Upper lobe of right lung (tissue), 1 donor: ENCODE results near the gene SPAG4. TPM values are rescaled to one million over a fixed set of nuclear protein-coding genes. Genes with fewer than 3 reads are reported as not detected.
A peak's percentile ranks its signal among the peaks of the same experiment; 100 is the strongest.

Source experiments
- ATAC-seq: fragments of 200-7000 bp; cut with Tn5 transposase; one replicate; pipeline ENCODE4 v1.9.1; 2020; ENCODE audit warnings: mild to moderate bottlenecking, moderate library complexity
- DNase-seq: peaks from one replicate; pipeline ENCODE4 v3.0.0-alpha.2; 2020
- H3K27ac ChIP-seq: fragments of 200-600 bp; one replicate; pipeline ENCODE4 v1.8.0; 2022
- H3K27me3 ChIP-seq: fragments of 200-600 bp; one replicate; pipeline ENCODE4 v1.8.0; 2022; ENCODE audit warnings: mild to moderate bottlenecking
- H3K36me3 ChIP-seq: fragments of 200-600 bp; one replicate; pipeline ENCODE4 v1.8.0; 2022
- H3K4me1 ChIP-seq: fragments of 200-600 bp; one replicate; pipeline ENCODE4 v1.8.0; 2022
- H3K4me3 ChIP-seq: fragments of 200-600 bp; one replicate; pipeline ENCODE4 v1.8.0; 2022; ENCODE audit warnings: mild to moderate bottlenecking
- H3K9me3 ChIP-seq: fragments of 200-600 bp; one replicate; pipeline ENCODE4 v1.8.0; 2022
- CTCF ChIP-seq: fragments of 200-600 bp; IDR thresholded peaks from one replicate; pipeline ENCODE4 v1.8.0; 2022; ENCODE audit warnings: antibody characterized with exemption
- intact Hi-C: fragments of 100-400 bp; cut with DNase I; formaldehyde crosslinking; loops from one replicate; pipeline ENCODE4 v1.11.0; 2022
- total RNA-seq: library from RNA; stranded (reverse); fragmentation: NEBNext Ultra II Directional; extraction: Animal tissue kit (Norgen Biotek cat#: 25700); gene quantifications from one replicate; pipeline ENCODE4 v1.2.1, GENCODE V29; 2021
- donor health status: DM: no; HTN: yes; CAD: no; lungs with severe emphysema.

Gene SPAG4
- total RNA-seq, 1 donor from 2014 or later = 2.9 TPM

GRCh38 chr20:35661908-35662307 is 46.3 kb downstream of the SPAG4 start:
- H3K9me3 ChIP-seq = no peaks in the 10 kb centered on the region
- no peak for TF ChIP-seq CTCF
- intact Hi-C loops = no loop called here
- ATAC-seq = no peak
- peaks cover 55% of the 10 kb centered on the region for H3K4me1 ChIP-seq
- H3K36me3 ChIP-seq = no peaks in the 10 kb centered on the region
- no peak overlapping the region for H3K27ac ChIP-seq
- DNase-seq = no peak
- H3K27me3 ChIP-seq = no peaks in the 10 kb centered on the region
- peak overlapping the region; percentile 90 for H3K4me3 ChIP-seq

GRCh38 chr20:35662551-35662950 is 46.9 kb downstream of the SPAG4 start:
- ATAC-seq = no peak
- H3K4me3 ChIP-seq = peak overlapping the region; percentile 90
- H3K9me3 ChIP-seq = no peaks in the 10 kb centered on the region
- H3K27me3 ChIP-seq = no peaks in the 10 kb centered on the region
- no peak for DNase-seq
- no peaks in the 10 kb centered on the region for H3K36me3 ChIP-seq
- no peak overlapping the region for H3K27ac ChIP-seq
- H3K4me1 ChIP-seq = peaks cover 50% of the 10 kb centered on the region
- no peak for TF ChIP-seq CTCF
- intact Hi-C loops = no loop called here

GRCh38 chr20:35663516-35664465 is 48.2 kb downstream of the SPAG4 start:
- H3K4me3 ChIP-seq = peak overlapping the region; percentile 90

GRCh38 chr20:35664466-35665206 is 49.0 kb downstream of the SPAG4 start, which contains the start of the genes CPNE1 and RBM12:
TSS of gene CPNE1 (minus strand) at chr20:35664900. CDS start at chr20:35632923, 31,977 bp downstream.
TSS of gene RBM12 (minus strand) at chr20:35664900. CDS start at chr20:35655322, 9,578 bp downstream.
- Histone ChIP-seq H3K27ac (peak within 1 kb of the TSS; percentile 99), H3K4me1 (peaks cover 36% of the 10 kb centered on the region), H3K36me3 (peaks cover 13% of the 10 kb centered on the region), H3K27me3 (no peaks in the 10 kb centered on the region), H3K9me3 (no peaks in the 10 kb centered on the region), H3K4me3 (peak within 1 kb of the TSS; percentile 90)
- TF ChIP-seq CTCF = no peak
- ATAC-seq (peak; percentile 97), DNase-seq (peak; percentile 96)
- intact Hi-C loops = no loop called here

More at GRCh38 chr20:35663516-35664465, 48.2 kb downstream of the SPAG4 start:
- ATAC-seq = peak; percentile 52
- Histone ChIP-seq H3K27me3 (no peaks in the 10 kb centered on the region), H3K27ac (peak overlapping the region; percentile 99), H3K36me3 (peaks cover 6% of the 10 kb centered on the region), H3K4me1 (peaks cover 42% of the 10 kb centered on the region), H3K9me3 (no peaks in the 10 kb centered on the region)
- peak; percentile 74 for DNase-seq
- intact Hi-C loops = no loop called here
- TF ChIP-seq CTCF = no peak

- peaks cover 25% of the 10 kb centered on the region for H3K36me3 ChIP-seq
- no peak overlapping the region for H3K27ac ChIP-seq
- no peaks in the 10 kb centered on the region for H3K27me3 ChIP-seq
- intact Hi-C loops = no loop called here
- ATAC-seq = no peak
- H3K4me1 ChIP-seq = peaks cover 24% of the 10 kb centered on the region
- no peak for DNase-seq
- no peak overlapping the region for H3K4me3 ChIP-seq
- H3K9me3 ChIP-seq = no peaks in the 10 kb centered on the region
- TF ChIP-seq CTCF = no peak
These were observed 50.3 kb downstream of the SPAG4 start for GRCh38 chr20:35665949-35666288.
